GM12874 (cell line): Measurements from ENCODE around the gene DCUN1D2.

Experiments used
- CTCF ChIP-seq: IDR thresholded peaks from 2 replicates; pipeline ENCODE4 v1.5.1; 2011; ENCODE audit warnings: low read depth, mild to moderate bottlenecking, control low read depth, low read length, moderate library complexity; ENCODE audit not compliant: insufficient read depth

DCUN1D2 gene

DNA sequence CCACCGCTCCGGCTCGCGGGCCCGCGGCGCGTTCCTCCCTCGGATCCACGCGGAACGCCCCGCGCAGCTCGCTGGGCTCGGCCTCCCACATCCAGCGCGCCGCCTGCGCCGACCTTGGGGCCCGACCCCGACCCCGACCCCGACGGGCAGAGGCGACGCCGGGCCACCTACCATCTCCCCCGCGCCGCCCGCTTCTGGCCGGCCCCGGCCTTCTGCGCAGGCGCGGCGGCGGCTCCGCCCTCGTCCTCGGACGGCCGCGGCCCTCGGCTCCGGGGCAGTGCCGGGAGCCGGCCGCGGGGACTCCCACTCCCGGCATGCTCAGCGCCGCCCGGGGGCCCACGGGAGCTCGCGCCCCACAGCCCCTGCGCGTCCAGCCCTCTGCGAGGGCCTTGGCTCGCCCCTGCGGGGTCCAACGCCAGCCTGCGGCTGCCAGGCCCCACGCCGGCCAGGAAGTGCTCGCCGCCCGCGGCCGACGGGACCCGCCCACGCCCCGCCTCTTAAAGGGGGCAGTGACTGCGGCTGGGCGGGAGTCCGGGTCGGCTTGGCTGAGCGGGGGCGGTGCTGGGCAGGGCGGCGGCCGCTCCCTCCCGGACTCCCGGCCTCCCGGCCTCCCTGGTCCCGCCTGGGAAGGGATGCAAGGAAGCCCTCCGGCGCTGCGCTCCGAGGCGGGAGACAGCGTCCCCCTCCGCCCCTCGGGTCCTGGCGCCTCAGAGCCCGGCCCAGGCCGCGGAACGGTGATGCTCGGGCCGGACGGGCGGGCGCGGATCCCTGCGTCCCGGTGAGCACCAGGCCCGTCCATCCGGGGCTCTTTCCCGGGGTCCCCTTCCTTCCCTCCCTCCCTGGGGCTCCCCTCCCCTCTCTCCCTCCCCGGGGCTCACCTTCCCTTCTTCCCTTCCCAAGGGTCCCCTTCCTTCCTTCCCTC is at the start of gene DCUN1D2:
DCUN1D2 (minus strand) TSS at position 216 of the 922 bp plus-strand sequence; CDS start at position 174, 42 bp downstream.
- TF ChIP-seq CTCF, result no peak

GRCh38 chr13:113539822-113540221 is 49.3 kb upstream of the DCUN1D2 start:
- TF ChIP-seq CTCF, result no peak

DNA sequence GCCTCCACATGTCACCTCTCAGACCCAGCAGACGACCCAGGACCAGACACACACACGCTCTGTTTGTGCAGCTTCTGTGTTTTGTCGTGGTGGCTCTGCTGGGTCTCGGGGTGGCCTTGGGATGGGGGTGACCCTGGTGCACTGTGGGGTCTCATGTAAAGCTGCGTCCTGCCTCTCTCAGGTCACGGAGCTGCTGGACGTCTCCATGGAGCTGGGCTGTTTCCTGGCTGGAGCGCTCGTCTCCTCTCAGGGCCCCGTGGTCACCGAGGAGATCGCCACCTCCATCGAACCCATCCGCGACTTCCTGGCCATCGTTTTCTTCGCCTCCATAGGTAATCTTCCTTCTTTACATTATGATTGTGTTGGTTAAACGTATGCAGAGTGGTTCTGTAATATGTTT is 48.7 kb upstream of the DCUN1D2 start:
- TF ChIP-seq CTCF, result no peak

DNA sequence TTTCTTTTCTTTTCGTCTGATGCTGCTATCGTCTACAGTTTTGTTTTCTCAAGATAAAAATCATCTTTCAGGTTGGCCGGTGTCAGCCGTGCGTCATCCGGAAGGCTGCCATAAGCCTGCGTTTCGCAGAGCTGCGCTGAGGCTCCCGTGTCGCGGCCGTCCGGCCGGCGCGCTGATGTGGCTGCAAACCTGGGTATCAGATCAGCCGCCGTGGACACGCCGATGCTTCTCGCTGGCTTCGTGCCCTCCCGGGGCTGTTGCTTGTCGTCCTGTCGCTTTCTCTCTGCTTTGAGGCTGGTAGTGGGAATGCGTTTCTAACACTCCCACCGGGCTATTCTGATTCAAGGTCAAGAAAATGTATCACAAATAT is 48.2 kb upstream of the DCUN1D2 start:
- no peak for TF ChIP-seq CTCF

- no peak for TF ChIP-seq CTCF
Measured at GRCh38 chr13:113537909-113538688, 47.6 kb upstream of the DCUN1D2 start.

DNA sequence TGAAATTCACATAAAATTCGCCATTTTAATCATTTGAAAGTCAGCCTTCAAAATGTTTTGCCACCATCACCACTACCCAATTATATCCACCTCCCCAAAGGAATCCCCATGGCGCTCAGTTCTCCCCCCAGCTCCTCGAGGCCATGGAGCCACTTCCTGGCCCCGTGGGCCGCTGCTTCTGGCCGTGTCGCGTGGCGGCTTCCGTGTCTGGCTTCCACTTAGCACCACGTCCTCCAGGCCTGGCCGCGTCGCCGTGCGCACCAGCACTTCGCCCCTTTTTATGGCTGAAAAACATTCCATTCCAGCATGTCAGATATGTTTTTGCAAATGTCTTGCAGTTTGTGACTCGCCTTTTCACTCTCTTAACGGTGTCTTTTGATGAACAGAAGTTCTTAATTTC is 46.7 kb upstream of the DCUN1D2 start:
- TF ChIP-seq CTCF, result no peak

GRCh38 chr13:113536461-113537110 is 46.1 kb upstream of the DCUN1D2 start:
- no peak for TF ChIP-seq CTCF
